MCF 10A (cell line): ENCODE results near the gene COPG2. TPM values are rescaled to one million over a fixed set of nuclear protein-coding genes. Genes with fewer than 3 reads are reported as not detected.

Experiments
- BruUV-seq: library from RNA; stranded (reverse); fragments of 400-500 nt; replicated peaks from 2 replicates; lab custom pipeline; 2021; lab: Mats Ljungman, UMichigan
- CTCF ChIA-PET: fragments of 300-600 bp; sonication (Branson Sonifier 250); formaldehyde crosslinking; extraction: SDS; loops from one replicate; lab custom pipeline; 2021; ENCODE audit warnings: antibody characterized with exemption, inconsistent platforms; lab: Yijun Ruan, JAX
- POLR2A ChIA-PET: fragments of 300-600, 350-650 bp; sonication (Branson Sonifier 250); formaldehyde crosslinking; extraction: SDS; loops from one replicate; lab custom pipeline; 2020; ENCODE audit warnings: antibody characterized with exemption, inconsistent platforms; lab: Yijun Ruan, JAX
- DNase-seq: peaks from one replicate; pipeline ENCODE4 v3.0.0-alpha.2; 2018; ENCODE audit not compliant: unreplicated experiment
- H3K27ac Mint-ChIP-seq: one replicate; pipeline ENCODE4 v1.8.0; 2022; ENCODE audit warnings: mild to moderate bottlenecking, low read depth, mixed read lengths; ENCODE audit not compliant: unreplicated experiment
- H3K27me3 Mint-ChIP-seq: one replicate; pipeline ENCODE4 v1.8.0; 2022; ENCODE audit warnings: mixed read lengths; ENCODE audit not compliant: insufficient read depth, unreplicated experiment
- H3K36me3 Mint-ChIP-seq: one replicate; pipeline ENCODE4 v1.8.0; 2022; ENCODE audit warnings: mild to moderate bottlenecking, moderate library complexity, mixed read lengths; ENCODE audit not compliant: insufficient read depth, unreplicated experiment
- H3K4me1 Mint-ChIP-seq: one replicate; pipeline ENCODE4 v1.8.0; 2022; ENCODE audit warnings: mixed read lengths; ENCODE audit not compliant: insufficient read depth, unreplicated experiment
- H3K4me3 Mint-ChIP-seq: one replicate; pipeline ENCODE4 v1.8.0; 2022; ENCODE audit warnings: mild to moderate bottlenecking, moderate library complexity, mixed read lengths; ENCODE audit not compliant: unreplicated experiment
- H3K9me3 Mint-ChIP-seq: one replicate; pipeline ENCODE4 v1.8.0; 2022; ENCODE audit warnings: mixed read lengths; ENCODE audit not compliant: unreplicated experiment
- CTCF ChIP-seq: fragments of 200-600 bp; IDR thresholded peaks from one replicate; pipeline ENCODE4 v1.8.0; 2022; ENCODE audit warnings: antibody characterized with exemption, mild to moderate bottlenecking; ENCODE audit not compliant: unreplicated experiment
- intact Hi-C: fragments of 100-400 bp; cut with micrococcal nuclease; formaldehyde crosslinking; loops from 2 replicates; pipeline ENCODE4 v1.14.1; 2022
- total RNA-seq: library from RNA; stranded (reverse); gene quantifications from 2 replicates; pipeline ENCODE4 v1.2.3, GENCODE V29; 2022

The COPG2 gene
- total RNA-seq, 1 experiment from 2014 or later, result 24.7 TPM

GRCh38 chr7:130478991-130479390, 189.6 kb downstream of the COPG2 start:
- no TSS peak for BruUV-seq
- ChIA-PET CTCF (no interaction called here), POLR2A (interaction anchor here (1.0 to 1.2 kb wide), 2 partner anchors 10 to 38 kb away, joined by 3 read pairs; no protein-coding TSS in a partner anchor)
- Mint-ChIP-seq H3K36me3 (no peaks in the 10 kb centered on the region), H3K4me1 (no peaks in the 10 kb centered on the region), H3K4me3 (no peak overlapping the region), H3K27me3 (no peaks in the 10 kb centered on the region), H3K9me3 (peaks cover 14% of the 10 kb centered on the region), H3K27ac (no peak overlapping the region)
- intact Hi-C loops, result no loop called here
- DNase-seq, result no peak
- TF ChIP-seq CTCF, result no peak

- intact Hi-C loops, result no loop called here
These were observed 192.0 kb downstream of the COPG2 start for GRCh38 chr7:130476297-130477150.

GRCh38 chr7:130475776-130476175, 192.8 kb downstream of the COPG2 start:
- H3K36me3 Mint-ChIP-seq, result no peaks in the 10 kb centered on the region
- ChIA-PET POLR2A (interaction anchor here (0.6 kb wide), 1 partner anchor 148 kb away, joined by 3 read pairs; no protein-coding TSS in a partner anchor), CTCF (interaction anchor here (0.7 kb wide), 1 partner anchor 70 kb away, joined by 4 read pairs; no protein-coding TSS in a partner anchor)
- no peaks in the 10 kb centered on the region for H3K27me3 Mint-ChIP-seq
- BruUV-seq, result no TSS peak
- peaks cover 14% of the 10 kb centered on the region for H3K9me3 Mint-ChIP-seq
- DNase-seq, result no peak
- intact Hi-C loops, result no loop called here
- no peak overlapping the region for H3K4me3 Mint-ChIP-seq
- no peaks in the 10 kb centered on the region for H3K4me1 Mint-ChIP-seq
- no peak overlapping the region for H3K27ac Mint-ChIP-seq
- no peak for TF ChIP-seq CTCF

More at GRCh38 chr7:130476297-130477150, 192.0 kb downstream of the COPG2 start:
- no peaks in the 10 kb centered on the region for H3K4me1 Mint-ChIP-seq
- H3K27ac Mint-ChIP-seq, result no peak overlapping the region
- POLR2A ChIA-PET, result interaction anchor here (0.6 kb wide), 1 partner anchor 149 kb away, joined by 3 read pairs; no protein-coding TSS in a partner anchor
- BruUV-seq, result no TSS peak
- H3K4me3 Mint-ChIP-seq, result no peak overlapping the region
- CTCF ChIA-PET, result interaction anchor here (0.7 kb wide), 1 partner anchor 71 kb away, joined by 4 read pairs; no protein-coding TSS in a partner anchor
- H3K9me3 Mint-ChIP-seq, result peaks cover 14% of the 10 kb centered on the region
- no peak for TF ChIP-seq CTCF
- H3K27me3 Mint-ChIP-seq, result no peaks in the 10 kb centered on the region
- no peak for DNase-seq
- H3K36me3 Mint-ChIP-seq, result no peaks in the 10 kb centered on the region

- intact Hi-C loops, result no loop called here
- POLR2A ChIA-PET, result interaction anchor here (0.6 kb wide), 1 partner anchor 348 kb away, joined by 4 read pairs; no protein-coding TSS in a partner anchor
- Mint-ChIP-seq H3K27me3 (no peaks in the 10 kb centered on the region), H3K36me3 (no peaks in the 10 kb centered on the region), H3K9me3 (peaks cover 14% of the 10 kb centered on the region), H3K4me1 (no peaks in the 10 kb centered on the region), H3K4me3 (no peak overlapping the region), H3K27ac (no peak overlapping the region)
- CTCF ChIA-PET, result interaction anchor here (0.6 kb wide), 1 partner anchor 596 kb away, joined by 3 read pairs; no protein-coding TSS in a partner anchor
- no peak for DNase-seq
- BruUV-seq, result no TSS peak
- TF ChIP-seq CTCF, result no peak
These were observed 194.7 kb downstream of the COPG2 start for GRCh38 chr7:130473876-130474275.
